ENCODE measurements around the gene CCL11.
A peak's percentile ranks its signal among the peaks of the same experiment; 100 is the strongest.

GRCh38 chr17:34312080-34312479 lies 26.5 kb downstream of the CCL11 start:
- no peak for TF ChIP-seq CTCF (IDR thresholded peaks at IDR 0.05)
- TF ChIP-seq POLR2AphosphoS5 (IDR thresholded peaks at IDR 0.05): peak in 1 of 3 donors; percentile 58
- TF ChIP-seq POLR2A (IDR thresholded peaks at IDR 0.05): no peak
- no peak for TF ChIP-seq EP300 (IDR thresholded peaks at IDR 0.05)
